NCI-H345 treated with DMSO at 0.1 percent for 48 hours (cell line): Measurements from ENCODE around the gene CASP5.
"Not testable (repeated sequence)": the region's sequence is repeated elsewhere in the genome, so short reads cannot be mapped to it uniquely, and the experiment has no call there.

Experiments
- DNase-seq: peaks from one replicate; lab custom pipeline; 2025; ENCODE audit not compliant: unreplicated experiment; lab: John Stamatoyannopoulos, UW

Gene CASP5

GRCh38 chr11:105033781-105034180 is 10.8 kb upstream of the CASP5 start:
- peak; percentile 9 for DNase-seq

- no peak for DNase-seq
These were observed 10.4 kb upstream of the CASP5 start for GRCh38 chr11:105033343-105033742.

GRCh38 chr11:105032495-105032894 is 9.5 kb upstream of the CASP5 start:
- no peak for DNase-seq

- DNase-seq, result no peak
These were observed 4.7 kb upstream of the CASP5 start for GRCh38 chr11:105027678-105028077.

- DNase-seq, result no peak
These were observed 1.4 kb upstream of the CASP5 start for GRCh38 chr11:105024394-105024793.

GRCh38 chr11:105022527-105022926 is 441 bp downstream of the CASP5 start:
- no peak for DNase-seq

GRCh38 chr11:105007463-105007862 is 15.5 kb downstream of the CASP5 start:
- DNase-seq, result no peak

- no peak for DNase-seq
These were observed 17.5 kb downstream of the CASP5 start for GRCh38 chr11:105005451-105005845.

- DNase-seq, result no peak
These were observed 18.9 kb downstream of the CASP5 start for GRCh38 chr11:105004021-105004420.

GRCh38 chr11:105003151-105003550 is 19.8 kb downstream of the CASP5 start:
- DNase-seq, result no peak

- no peak for DNase-seq
These were observed 22.2 kb downstream of the CASP5 start for GRCh38 chr11:105000797-105001196.

GRCh38 chr11:105000167-105000566 is 22.8 kb downstream of the CASP5 start:
- no peak for DNase-seq

- DNase-seq, result no peak
These were observed 23.2 kb downstream of the CASP5 start for GRCh38 chr11:104999721-105000120.

- no peak for DNase-seq
These were observed 25.7 kb downstream of the CASP5 start for GRCh38 chr11:104997288-104997687.

GRCh38 chr11:104995001-104995408 is 28.0 kb downstream of the CASP5 start:
- DNase-seq, result peak; percentile 96

GRCh38 chr11:104992781-104993180 is 30.2 kb downstream of the CASP5 start:
- no peak for DNase-seq

- DNase-seq, result no peak
These were observed 31.0 kb downstream of the CASP5 start for GRCh38 chr11:104991994-104992393.

- no peak for DNase-seq
These were observed 38.2 kb downstream of the CASP5 start for GRCh38 chr11:104984808-104985207.

- no peak for DNase-seq
These were observed 43.1 kb downstream of the CASP5 start for GRCh38 chr11:104979839-104980238.

- no peak for DNase-seq
These were observed 49.4 kb downstream of the CASP5 start for GRCh38 chr11:104973616-104974015.

- not testable (repeated sequence) for DNase-seq
These were observed 50.0 kb downstream of the CASP5 start for GRCh38 chr11:104972924-104973323.

- no peak for DNase-seq
These were observed 52.2 kb downstream of the CASP5 start for GRCh38 chr11:104970756-104971155.

- no peak for DNase-seq
These were observed 53.9 kb downstream of the CASP5 start for GRCh38 chr11:104968856-104969776.
